ENCODE data around the gene KRT34.

The KRT34 gene

GRCh38 chr17:41329279-41329948 lies 52.7 kb downstream of the KRT34 start:
- no peak for DNase-seq

- DNase-seq: no peak
Observed at GRCh38 chr17:41328207-41328606, 53.9 kb downstream of the KRT34 start.
